CD4-positive, alpha-beta T cell treated with Interferon alpha-2 for 1 hour (primary cell): ENCODE measurements around the gene XRCC5.
A peak's percentile ranks its signal among the peaks of the same experiment; 100 is the strongest.
"Not testable (repeated sequence)": the region's sequence is repeated elsewhere in the genome, so short reads cannot be mapped to it uniquely, and the experiment has no call there.

Source experiments
- DNase-seq, 2 donors: peaks; one replicate each; pipeline ENCODE4 v3.0.0-alpha.2; 2020 to 2022

XRCC5 gene

DNA sequence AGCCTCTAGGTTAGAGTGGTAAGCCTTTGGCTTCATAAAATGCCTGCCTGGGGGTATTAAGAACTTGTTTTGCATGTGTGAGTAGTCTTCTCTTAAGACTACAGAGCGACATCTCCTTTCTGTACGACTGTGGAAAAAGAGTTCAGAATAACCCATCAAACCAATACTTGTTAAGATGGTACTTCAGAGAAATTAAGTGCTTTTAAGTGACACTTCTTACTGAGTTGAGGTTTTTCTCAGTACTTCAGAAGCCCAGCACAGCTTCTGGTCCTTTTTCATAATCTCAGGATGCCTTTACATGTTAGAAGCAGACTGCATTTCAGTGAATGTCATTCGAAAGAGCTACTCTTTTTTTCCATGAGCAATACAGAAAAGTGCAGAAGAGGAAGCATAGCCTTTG is 10.8 kb downstream of the XRCC5 start:
- peak in 1 of 2 donors; percentile 19 for DNase-seq

- no peak for DNase-seq
These were observed 12.1 kb downstream of the XRCC5 start for GRCh38 chr2:216121255-216121654.

DNA sequence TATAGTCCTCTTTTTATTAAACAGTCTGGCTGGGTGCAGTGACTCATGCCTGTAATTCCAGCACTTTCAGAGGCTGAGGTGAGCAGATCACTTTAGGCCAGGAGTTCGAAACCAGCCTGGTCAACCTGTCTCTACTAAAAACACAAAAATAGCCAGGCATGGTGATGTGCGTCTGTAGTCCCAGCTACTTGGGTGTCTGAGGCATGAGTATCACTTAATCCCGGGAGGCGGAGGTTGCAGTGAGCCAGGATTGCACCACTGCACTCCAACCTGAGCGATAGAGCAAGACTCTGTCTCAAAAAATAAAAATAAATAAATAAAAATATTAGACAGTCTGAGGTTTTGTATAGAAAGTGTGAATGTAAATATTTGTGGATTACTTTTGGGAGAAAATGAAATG is 17.8 kb downstream of the XRCC5 start:
- no peak for DNase-seq

- DNase-seq, result no peak
These were observed 21.3 kb downstream of the XRCC5 start for GRCh38 chr2:216130346-216130971.

DNA sequence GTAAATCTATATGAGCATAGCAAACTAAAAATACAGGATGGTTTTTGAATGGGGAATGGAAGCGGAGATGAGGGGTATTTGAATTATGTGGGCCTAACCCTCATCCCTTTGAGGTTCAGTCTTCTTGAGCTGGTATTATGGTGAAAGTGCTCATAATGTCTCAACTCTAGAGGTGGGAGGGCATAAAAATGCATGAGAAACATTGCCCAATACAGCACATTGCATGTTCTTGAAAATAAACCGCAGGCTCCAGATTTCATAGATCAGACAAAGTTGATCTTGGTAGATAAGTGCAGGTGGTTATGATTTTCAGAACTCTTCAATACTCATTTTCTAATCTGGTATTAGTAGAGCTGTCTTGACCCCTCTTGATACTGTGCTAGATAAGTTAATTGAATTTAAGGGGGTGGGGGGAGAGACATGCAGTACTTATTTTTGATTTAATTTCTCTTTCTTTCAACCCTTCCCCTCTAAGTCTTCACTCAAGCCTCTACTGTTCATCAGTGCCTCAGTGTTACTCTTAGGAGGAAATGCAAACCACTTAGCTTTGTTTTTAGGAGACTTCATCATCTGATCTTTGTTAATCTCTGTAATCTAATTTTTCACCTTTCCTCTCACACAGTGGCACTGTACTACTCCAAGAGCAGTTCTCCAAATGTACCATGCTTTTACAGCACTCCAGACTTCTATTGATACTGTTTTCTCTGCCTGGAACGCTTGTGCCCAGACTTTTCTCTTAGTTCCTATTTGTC is 22.2 kb downstream of the XRCC5 start:
- peak in 1 of 2 donors; percentile 16 for DNase-seq

DNA sequence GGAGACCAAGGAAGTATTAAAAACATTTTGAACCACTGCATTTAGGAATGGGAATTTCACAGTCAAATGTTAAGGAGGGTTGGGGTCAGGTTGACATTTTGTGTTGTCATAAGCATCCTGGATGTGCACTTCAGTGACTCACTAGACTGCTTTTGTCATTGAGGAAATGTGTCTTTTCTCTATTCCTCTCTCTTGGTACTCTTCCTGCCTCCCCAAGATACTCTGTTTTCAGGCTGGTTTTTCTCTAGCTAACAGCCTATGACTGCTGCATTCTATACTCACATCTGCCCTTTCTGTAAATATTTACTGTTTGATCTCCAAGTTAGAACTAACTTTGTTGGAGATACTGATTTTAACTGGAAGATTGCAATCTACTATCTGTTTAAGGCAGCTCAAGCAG is 23.4 kb downstream of the XRCC5 start:
- DNase-seq, result no peak

DNA sequence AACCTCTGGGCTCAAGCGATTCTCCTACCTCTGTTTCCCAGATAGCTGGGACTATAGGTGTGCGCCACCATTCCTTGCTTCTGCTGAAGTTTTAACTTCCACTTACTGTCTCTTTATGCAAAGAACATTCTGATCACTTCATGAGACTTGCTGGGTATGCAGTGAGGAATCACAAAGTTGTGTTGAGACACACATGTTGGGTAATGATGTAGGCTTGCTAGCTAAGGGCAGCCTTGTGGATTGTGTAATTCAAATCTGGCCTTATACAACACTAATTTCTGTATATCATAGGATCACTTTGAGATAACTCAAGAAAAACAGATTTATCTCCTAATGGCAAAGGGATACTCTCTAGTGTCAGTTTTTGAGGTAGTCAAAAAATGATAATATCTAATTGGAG is 24.2 kb downstream of the XRCC5 start:
- DNase-seq, result no peak

DNA sequence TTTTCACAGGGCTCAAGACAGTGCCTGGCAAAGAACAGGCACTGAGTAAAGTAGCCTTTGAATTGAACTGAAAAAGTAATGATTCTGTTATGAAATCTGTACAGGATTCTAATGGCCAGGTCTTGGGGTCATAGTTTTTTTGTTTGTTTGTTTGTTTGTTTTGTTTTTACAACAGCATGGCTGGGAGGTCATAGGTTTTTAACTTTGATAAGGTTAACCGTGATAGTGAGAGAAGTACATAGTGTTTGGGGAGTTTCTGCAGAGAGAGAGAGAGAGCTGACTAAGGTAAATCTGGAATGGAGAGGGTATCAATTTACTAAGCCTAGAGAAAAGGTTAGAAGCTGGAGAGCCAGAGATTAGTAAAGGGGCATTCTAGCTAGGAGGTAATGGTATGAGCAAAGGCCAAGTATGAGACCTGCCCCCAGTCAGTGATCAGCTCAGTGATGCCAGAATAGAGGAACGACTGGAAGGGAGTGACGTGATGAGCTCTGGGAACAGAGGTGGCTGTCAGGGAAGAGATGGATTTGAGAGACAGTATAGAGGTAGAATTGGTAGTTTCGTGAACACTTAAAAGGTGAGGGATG is 25.9 kb downstream of the XRCC5 start:
- DNase-seq, result no peak

GRCh38 chr2:216139884-216140283 is 30.7 kb downstream of the XRCC5 start:
- DNase-seq, result peak; percentile 35 to 56

GRCh38 chr2:216141516-216141915 is 32.4 kb downstream of the XRCC5 start:
- DNase-seq, result not testable (repeated sequence)

DNA sequence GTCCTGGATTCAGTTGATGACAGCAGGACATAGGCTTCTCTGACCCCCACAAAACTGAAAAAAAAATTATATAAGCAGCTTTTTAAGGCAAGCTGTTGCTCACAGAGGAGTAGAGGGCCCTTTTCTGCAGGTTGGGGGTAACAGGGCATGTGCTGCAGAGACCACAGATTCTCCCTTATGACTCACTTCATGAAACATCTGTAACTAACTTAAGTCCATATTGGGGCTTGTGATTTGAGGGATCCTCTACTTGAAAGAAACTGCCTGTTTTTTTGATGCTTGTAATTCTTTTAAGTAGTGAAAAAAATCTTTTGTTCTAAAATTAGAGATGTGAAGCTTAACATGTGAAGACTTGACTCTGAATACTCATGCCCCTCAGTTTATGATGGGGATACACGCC is 33.4 kb downstream of the XRCC5 start:
- no peak for DNase-seq

DNA sequence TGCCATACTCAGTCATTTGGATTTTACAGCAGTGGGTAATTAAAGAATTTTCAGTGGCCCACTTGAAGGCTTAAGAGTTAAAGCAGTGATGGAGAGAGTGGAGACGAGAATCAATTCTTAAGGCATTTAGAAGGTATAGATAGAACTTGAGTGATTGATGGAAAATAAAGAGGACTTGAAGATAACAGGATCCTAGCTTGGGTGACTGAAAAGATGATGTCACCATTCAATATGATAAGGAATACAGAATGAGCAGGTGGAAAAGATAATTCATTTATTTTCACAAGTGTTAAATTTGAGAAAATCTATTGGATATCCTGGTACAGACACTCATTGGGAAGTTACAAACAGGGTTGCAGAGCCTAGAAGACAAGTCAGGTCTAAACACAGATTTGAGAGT is 35.2 kb downstream of the XRCC5 start:
- DNase-seq, result no peak

DNA sequence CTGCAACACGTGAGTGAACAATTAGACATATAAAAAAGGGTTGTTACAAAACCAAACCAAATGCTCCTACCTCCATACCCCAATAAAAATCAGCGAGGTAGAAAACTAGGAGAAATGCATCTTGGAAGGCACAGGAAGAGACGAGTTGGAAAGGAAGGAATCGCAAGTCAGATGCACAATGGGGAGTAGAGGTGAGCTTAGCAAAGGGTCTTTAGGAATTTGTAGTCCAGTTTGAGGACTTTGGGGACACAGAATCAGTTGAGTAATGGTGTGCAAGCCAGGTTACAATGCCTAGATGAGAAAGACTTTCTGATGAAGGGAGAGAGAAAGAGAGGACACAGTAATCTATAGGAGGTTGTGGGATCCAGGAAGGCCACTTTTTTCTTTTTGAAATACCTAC is 35.7 kb downstream of the XRCC5 start:
- DNase-seq, result no peak

DNA sequence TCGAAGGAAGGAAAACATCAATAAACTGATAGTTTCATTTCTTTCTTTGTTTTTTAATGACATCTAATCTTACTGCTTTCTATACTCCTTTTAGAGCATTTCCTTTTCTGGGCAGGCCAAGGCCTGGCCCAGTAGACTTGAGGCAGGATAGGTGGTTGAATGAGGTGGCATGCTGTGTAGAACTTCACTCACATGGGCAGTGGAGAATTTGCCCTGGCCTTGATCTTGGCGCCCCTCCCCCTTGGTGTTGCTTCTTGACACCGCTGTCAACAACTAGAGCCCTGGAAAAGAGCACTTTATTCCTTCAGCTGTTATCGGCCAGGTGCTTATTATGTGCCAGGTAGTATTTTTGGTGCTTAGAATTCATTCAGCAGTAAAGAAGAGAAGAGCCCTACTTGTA is 37.4 kb downstream of the XRCC5 start:
- no peak for DNase-seq

- no peak for DNase-seq
These were observed 38.3 kb downstream of the XRCC5 start for GRCh38 chr2:216147172-216148131.

GRCh38 chr2:216148983-216149382 is 39.8 kb downstream of the XRCC5 start:
- no peak for DNase-seq

DNA sequence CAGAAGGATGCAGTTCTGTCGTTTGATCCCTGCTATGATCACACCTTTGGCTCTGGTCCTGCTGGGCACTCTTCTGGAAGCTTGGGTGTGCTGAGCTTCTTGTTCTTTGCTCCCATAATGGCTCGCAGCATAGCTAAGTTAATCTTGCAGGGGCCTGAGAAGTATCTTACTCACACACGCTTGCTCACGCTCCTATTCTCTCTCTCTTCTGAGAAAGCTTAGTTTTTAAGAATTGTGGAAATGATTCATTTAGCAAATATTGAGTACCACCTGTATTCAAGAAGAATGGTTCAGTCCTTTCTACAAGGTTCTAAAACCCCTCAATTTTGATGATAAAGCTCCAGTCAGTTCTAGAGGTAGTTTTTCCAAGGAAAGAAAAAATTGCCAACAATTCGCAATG is 40.6 kb downstream of the XRCC5 start:
- no peak for DNase-seq

- DNase-seq, result no peak
These were observed 42.3 kb downstream of the XRCC5 start for GRCh38 chr2:216151313-216152025.

GRCh38 chr2:216155954-216156353 is 46.8 kb downstream of the XRCC5 start:
- no peak for DNase-seq

DNA sequence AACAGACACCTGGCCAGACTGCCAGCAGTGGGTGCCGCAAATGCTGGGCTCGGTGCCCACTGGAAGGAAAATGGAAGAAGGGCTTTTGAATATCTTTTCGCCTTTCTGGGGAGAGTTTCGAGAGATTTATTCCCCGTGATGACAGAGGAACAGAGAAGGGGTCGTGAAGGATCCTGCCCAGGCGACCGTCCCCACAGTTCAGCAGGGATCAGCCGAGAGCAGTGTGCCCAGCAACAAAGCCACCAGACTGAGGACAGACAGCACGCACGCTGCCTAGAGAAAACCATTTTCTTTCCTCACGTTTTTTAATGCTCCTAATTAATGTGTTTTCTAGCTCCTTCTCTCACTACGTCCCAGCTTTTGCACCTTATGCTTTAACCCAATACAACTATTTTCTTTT is 47.7 kb downstream of the XRCC5 start:
- no peak for DNase-seq

DNA sequence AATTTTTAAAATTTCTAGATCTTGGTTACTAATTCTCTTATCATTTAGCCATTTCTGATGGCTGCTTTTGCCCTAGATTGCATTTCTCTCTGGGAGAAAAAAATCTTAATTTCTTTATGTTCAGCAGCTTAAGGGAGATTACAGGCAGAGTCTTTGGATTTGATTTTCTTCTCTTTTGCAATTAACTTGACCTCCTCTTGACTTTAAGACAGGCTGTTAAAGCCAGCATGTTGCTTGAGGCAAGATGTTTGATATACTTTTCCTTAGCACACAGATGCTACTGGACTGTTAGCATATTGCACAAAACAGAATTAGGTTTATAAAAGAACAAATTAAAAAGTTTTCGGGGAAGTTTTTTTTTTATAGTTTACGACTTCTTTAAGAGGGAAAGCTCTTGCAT is 50.0 kb downstream of the XRCC5 start:
- no peak for DNase-seq

- DNase-seq, result no peak
These were observed 50.5 kb downstream of the XRCC5 start for GRCh38 chr2:216159646-216160045.

GRCh38 chr2:216160786-216161185 is 51.6 kb downstream of the XRCC5 start:
- DNase-seq, result no peak
